ENCODE results near the gene EGFLAM.

Gene EGFLAM

GRCh38 chr5:38408446-38409198 lies 150.3 kb downstream of the EGFLAM start:
- no peaks in the 10 kb centered on the region for H3K79me2 ChIP-seq (ENCODE audit: insufficient read depth, low read length)
- no peaks in the 10 kb centered on the region for H3K9me3 ChIP-seq (ENCODE audit: low read length)
- no peaks in the 10 kb centered on the region; the same call in 1 of the 2 replicates for H3K27me3 ChIP-seq (ENCODE audit: insufficient read depth, low read length)
- no peak overlapping the region for H2AFZ ChIP-seq (ENCODE audit: low read length)
- no peaks in the 10 kb centered on the region for H4K20me1 ChIP-seq (ENCODE audit: insufficient read depth, low read length)
- H3K4me1 ChIP-seq (ENCODE audit: insufficient read depth, low read length, severe bottlenecking): no peaks in the 10 kb centered on the region
- no peak overlapping the region for H3K27ac ChIP-seq (ENCODE audit: low read depth, low read length, poor library complexity, severe bottlenecking)
- H3K9ac ChIP-seq (ENCODE audit: low read length): no peak overlapping the region
- H3K4me2 ChIP-seq (ENCODE audit: low read length): no peak overlapping the region
- no peak overlapping the region for H3K4me3 ChIP-seq (ENCODE audit: low read depth, low read length, poor library complexity, severe bottlenecking)
- TF ChIP-seq CTCF (IDR thresholded peaks at IDR 0.05; ENCODE audit: low read length): no peak
- no peak for TF ChIP-seq EZH2 (IDR thresholded peaks at IDR 0.05; ENCODE audit: borderline replicate concordance, low read length)
- no peaks in the 10 kb centered on the region for H3F3A ChIP-seq (ENCODE audit: insufficient read depth, low read length)
- no peaks in the 10 kb centered on the region for H3K36me3 ChIP-seq (ENCODE audit: insufficient read depth, low read length)
- H3K9me2 ChIP-seq (ENCODE audit: low read depth, low read length): no peaks in the 10 kb centered on the region

DNA sequence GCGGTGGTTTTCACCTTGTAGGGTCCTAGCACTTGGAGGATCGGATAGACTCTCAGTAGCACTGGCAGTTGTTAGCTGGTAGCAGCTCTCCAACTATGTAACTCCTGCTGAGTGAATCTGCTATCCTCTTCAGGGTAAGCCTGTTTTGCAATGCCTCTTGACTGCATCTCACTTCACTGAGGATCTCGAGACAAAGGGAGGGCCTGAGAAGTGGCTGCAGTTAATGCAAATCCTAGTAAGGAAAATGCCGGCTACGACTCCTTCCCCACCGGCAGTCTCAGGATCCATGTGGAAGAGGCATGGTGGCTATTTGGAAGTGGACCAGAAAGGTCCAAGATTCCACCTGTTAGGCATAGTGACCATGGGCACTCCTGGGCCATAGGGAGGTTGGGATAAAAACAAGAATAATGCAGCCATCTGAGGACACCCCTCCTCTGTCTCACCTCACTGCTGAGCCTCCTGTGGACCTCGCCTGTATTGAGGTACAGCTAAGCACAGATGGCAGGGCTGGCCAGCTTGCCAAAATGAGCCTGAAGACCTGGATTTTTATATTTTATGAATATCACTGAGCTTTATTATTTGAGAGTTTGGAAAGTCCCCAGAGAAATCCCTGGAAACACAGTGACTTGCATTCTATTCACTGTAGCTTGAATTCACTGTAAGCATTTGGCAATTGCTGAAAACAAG lies 152.1 kb downstream of the EGFLAM start:
- no peaks in the 10 kb centered on the region for H3K9me2 ChIP-seq (ENCODE audit: low read depth, low read length)
- no peak overlapping the region for H3K4me2 ChIP-seq (ENCODE audit: low read length)
- no peaks in the 10 kb centered on the region for H4K20me1 ChIP-seq (ENCODE audit: insufficient read depth, low read length)
- TF ChIP-seq EZH2 (IDR thresholded peaks at IDR 0.05; ENCODE audit: borderline replicate concordance, low read length): no peak
- TF ChIP-seq CTCF (IDR thresholded peaks at IDR 0.05; ENCODE audit: low read length): no peak
- no peaks in the 10 kb centered on the region for H3K36me3 ChIP-seq (ENCODE audit: insufficient read depth, low read length)
- H3K4me3 ChIP-seq (ENCODE audit: low read depth, low read length, poor library complexity, severe bottlenecking): no peak overlapping the region
- no peaks in the 10 kb centered on the region; the same call in 1 of the 2 replicates for H3K27me3 ChIP-seq (ENCODE audit: insufficient read depth, low read length)
- H3K9me3 ChIP-seq (ENCODE audit: low read length): no peaks in the 10 kb centered on the region
- H3K27ac ChIP-seq (ENCODE audit: low read depth, low read length, poor library complexity, severe bottlenecking): no peak overlapping the region
- H3K9ac ChIP-seq (ENCODE audit: low read length): no peak overlapping the region
- no peaks in the 10 kb centered on the region for H3K4me1 ChIP-seq (ENCODE audit: insufficient read depth, low read length, severe bottlenecking)
- H2AFZ ChIP-seq (ENCODE audit: low read length): no peak overlapping the region
- H3K79me2 ChIP-seq (ENCODE audit: insufficient read depth, low read length): no peaks in the 10 kb centered on the region
- no peaks in the 10 kb centered on the region for H3F3A ChIP-seq (ENCODE audit: insufficient read depth, low read length)

DNA sequence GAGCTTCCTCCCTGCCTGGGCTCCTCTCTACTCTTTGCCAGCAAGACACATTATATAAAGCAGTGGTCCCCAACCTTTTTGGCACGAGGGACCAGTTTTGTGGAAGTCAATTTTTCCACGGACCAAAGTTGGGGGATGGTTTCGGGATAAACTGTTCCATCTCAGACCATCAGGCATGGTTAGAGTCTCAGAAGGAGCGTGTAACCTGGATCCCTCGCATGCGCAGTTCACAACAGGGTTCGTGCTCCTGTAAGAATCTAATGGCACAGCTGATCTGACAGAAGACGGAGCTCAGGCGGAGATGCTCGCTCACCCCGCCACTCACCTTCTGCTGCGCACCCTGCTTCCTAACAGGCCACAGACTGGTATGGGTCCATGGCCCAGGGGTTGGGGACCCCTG lies 155.3 kb downstream of the EGFLAM start:
- Histone ChIP-seq H3K9me2 (ENCODE audit: low read depth, low read length) (no peaks in the 10 kb centered on the region), H3K4me2 (ENCODE audit: low read length) (no peak overlapping the region), H3K36me3 (ENCODE audit: insufficient read depth, low read length) (no peaks in the 10 kb centered on the region), H3K4me3 (ENCODE audit: low read depth, low read length, poor library complexity, severe bottlenecking) (no peak overlapping the region), H3K9me3 (ENCODE audit: low read length) (no peaks in the 10 kb centered on the region), H3F3A (ENCODE audit: insufficient read depth, low read length) (no peaks in the 10 kb centered on the region), H3K9ac (ENCODE audit: low read length) (no peak overlapping the region), H3K4me1 (ENCODE audit: insufficient read depth, low read length, severe bottlenecking) (no peaks in the 10 kb centered on the region), H4K20me1 (ENCODE audit: insufficient read depth, low read length) (no peaks in the 10 kb centered on the region), H2AFZ (ENCODE audit: low read length) (no peak overlapping the region), H3K79me2 (ENCODE audit: insufficient read depth, low read length) (no peaks in the 10 kb centered on the region), H3K27ac (ENCODE audit: low read depth, low read length, poor library complexity, severe bottlenecking) (no peak overlapping the region), H3K27me3 (ENCODE audit: insufficient read depth, low read length) (no peaks in the 10 kb centered on the region)
- no peak for TF ChIP-seq CTCF (IDR thresholded peaks at IDR 0.05; ENCODE audit: low read length)

Measured in OCI-LY1 (cell line).